ENCODE results near the gene TSEN2. TPM values are rescaled to one million over a fixed set of nuclear protein-coding genes. Genes with fewer than 3 reads are reported as not detected.

The TSEN2 gene
- total and polyA plus RNA-seq, 10 of the 15 experiments (the other 5 are each of a cell fraction or from before 2014, with no cell fraction given), result 17.7 to 32.3 (median 24.3) TPM

- TF ChIP-seq RBBP5 (conservative IDR thresholded peaks at IDR 0.05) (no peak), SMAD5 (IDR thresholded peaks at IDR 0.05; ENCODE audit: low read depth) (no peak), MXI1 (IDR thresholded peaks at IDR 0.05; ENCODE audit: low read depth, low read length) (no peak), IRF5 (IDR thresholded peaks at IDR 0.05; ENCODE audit: borderline replicate concordance) (no peak), TBL1XR1 (IDR thresholded peaks at IDR 0.05; ENCODE audit: low read depth, low read length) (no peak), CBX3 (IDR thresholded peaks at IDR 0.05; ENCODE audit: borderline replicate concordance, low read depth) (no peak), CEBPB (IDR thresholded peaks at IDR 0.05; ENCODE audit: borderline replicate concordance in 1 of 2, low read depth in 2 of 2, low read length in 2 of 2) (no peak), POLR2AphosphoS5 (IDR thresholded peaks at IDR 0.05; ENCODE audit: low read length) (0 out of 2 replicates have a peak, but pooled peaks have one; percentile 27)
- H3K36me3 ChIP-seq (ENCODE audit: control insufficient read depth in 2 of 2, insufficient read depth in 2 of 2, low read length in 1 of 2), result peaks cover 28 to 67% of the 10 kb centered on the region in 2 experiments
- ChIA-PET RAD21 (ENCODE audit: unreplicated experiment) (no interaction called here), POLR2A (no interaction called here), CTCF (interaction anchor here (0.6 kb wide), 1 partner anchor 50 kb away, joined by 3 read pairs; no protein-coding TSS in a partner anchor), SMC1A (ENCODE audit: uncharacterized antibody, unreplicated experiment) (interaction anchor here (0.6 kb wide), 1 partner anchor 252 kb away, joined by 3 read pairs; no protein-coding TSS in a partner anchor)
- FAIRE-seq (no peak), DNase-seq (ENCODE audit: low read depth, low spot score) (no peak), ATAC-seq (no peak)
- no peaks in the 10 kb centered on the region for H4K20me1 ChIP-seq (ENCODE audit: control insufficient read depth, insufficient read depth)
- H3K9me3 ChIP-seq (replicated peaks; ENCODE audit: control insufficient read depth, insufficient read depth, low read length), result no peaks in the 10 kb centered on the region; the same call in 2 of the 3 replicates
- no peak overlapping the region for H3K4me3 ChIP-seq
- H3K27me3 ChIP-seq (replicated peaks in 1 of 2; ENCODE audit: control insufficient read depth in 2 of 2, insufficient read depth in 2 of 2, low read length in 1 of 2), result no peaks in the 10 kb centered on the region
- no TSS peak for BruUV-seq (replicated peaks)
- no peak overlapping the region for H3K9ac ChIP-seq (ENCODE audit: control insufficient read depth, insufficient read depth, low read length)
- in situ Hi-C loops (cut with MboI), result no loop called here
- no peaks in the 10 kb centered on the region for H3K79me2 ChIP-seq (ENCODE audit: control insufficient read depth, insufficient read depth, low read length)
- no peak overlapping the region for H2AFZ ChIP-seq (ENCODE audit: control insufficient read depth, low read depth, low read length)
- 77% methylated on average over 3 of the region's 3 CpGs for WGBS (ENCODE audit: insufficient coverage, insufficient replicate concordance, low lambda C conversion rate, missing lambda C conversion rate)
- intact Hi-C loops (cut with micrococcal nuclease; ENCODE audit: unreplicated experiment), result no loop called here
- H3K4me1 ChIP-seq (ENCODE audit: control insufficient read depth, insufficient read depth, low read length), result no peaks in the 10 kb centered on the region
- no peak overlapping the region for H3K27ac ChIP-seq (ENCODE audit: control insufficient read depth, insufficient read depth)
- no peak overlapping the region for H3K4me2 ChIP-seq (ENCODE audit: control insufficient read depth, insufficient read depth)
These were observed 95.6 kb downstream of the TSEN2 start for GRCh38 chr3:12579905-12580304.
